ENCODE data around the gene NAV3.

The NAV3 gene

GRCh38 chr12:78121969-78122610, 291.4 kb downstream of the NAV3 start:
- no peak for DNase-seq

- DNase-seq: no peak
Observed at GRCh38 chr12:78128211-78128610, 297.5 kb downstream of the NAV3 start.

- DNase-seq: no peak
Observed at GRCh38 chr12:78143717-78144116, 313.0 kb downstream of the NAV3 start.

- no peak for DNase-seq
Observed at GRCh38 chr12:78145398-78145797, 314.7 kb downstream of the NAV3 start.

- DNase-seq: no peak
Observed at GRCh38 chr12:78146365-78146772, 315.7 kb downstream of the NAV3 start.

- no peak for DNase-seq
Observed at GRCh38 chr12:78149459-78149858, 318.8 kb downstream of the NAV3 start.

- DNase-seq: no peak
Observed at GRCh38 chr12:78155546-78155945, 324.9 kb downstream of the NAV3 start.

- no peak for DNase-seq
Observed at GRCh38 chr12:78156751-78157150, 326.1 kb downstream of the NAV3 start.

- DNase-seq: no peak
Observed at GRCh38 chr12:78157199-78157598, 326.5 kb downstream of the NAV3 start.

- DNase-seq: no peak
Observed at GRCh38 chr12:78164154-78164553, 333.5 kb downstream of the NAV3 start.

- DNase-seq: no peak
Observed at GRCh38 chr12:78167510-78167909, 336.8 kb downstream of the NAV3 start.

- DNase-seq: no peak
Observed at GRCh38 chr12:78171061-78171460, 340.4 kb downstream of the NAV3 start.

- no peak for DNase-seq
Observed at GRCh38 chr12:78176643-78177042, 345.9 kb downstream of the NAV3 start.

- DNase-seq: no peak
Observed at GRCh38 chr12:78177298-78177697, 346.6 kb downstream of the NAV3 start.

GRCh38 chr12:78179346-78179745, 348.7 kb downstream of the NAV3 start:
- no peak for DNase-seq

GRCh38 chr12:78181544-78182162, 351.0 kb downstream of the NAV3 start:
- no peak for DNase-seq

GRCh38 chr12:78183824-78184223, 353.1 kb downstream of the NAV3 start:
- DNase-seq: no peak

- DNase-seq: no peak
Observed at GRCh38 chr12:78185109-78185508, 354.4 kb downstream of the NAV3 start.

- DNase-seq: no peak
Observed at GRCh38 chr12:78185651-78186050, 355.0 kb downstream of the NAV3 start.

GRCh38 chr12:78186670-78187069, 356.0 kb downstream of the NAV3 start:
- DNase-seq: no peak

- no peak for DNase-seq
Observed at GRCh38 chr12:78187741-78188140, 357.0 kb downstream of the NAV3 start.

GRCh38 chr12:78189656-78190055, 359.0 kb downstream of the NAV3 start:
- DNase-seq: no peak

GRCh38 chr12:78191611-78192010, 360.9 kb downstream of the NAV3 start:
- DNase-seq: no peak

- DNase-seq: no peak
Observed at GRCh38 chr12:78192979-78193378, 362.3 kb downstream of the NAV3 start.

GRCh38 chr12:78194448-78194847, 363.8 kb downstream of the NAV3 start:
- no peak for DNase-seq

Measured in stimulated activated naive CD4-positive, alpha-beta T cell (primary cell).